K562 (cell line): ENCODE measurements around the gene ZDHHC8. TPM values are rescaled to one million over a fixed set of nuclear protein-coding genes. Genes with fewer than 3 reads are reported as not detected.

ENCODE experiments used
- BRD9 ChIP-seq: fragments of 450-650 bp; IDR thresholded peaks from 2 replicates; pipeline ENCODE4 v1.6.1; 2018; ENCODE audit warnings: low read depth; ENCODE audit not compliant: partially characterized antibody
- E2F6 ChIP-seq, 2 experiments: IDR thresholded peaks; 2 replicates each; pipeline ENCODE4 v1.6.1; 2011; ENCODE audit warnings: borderline replicate concordance in 1 of 2, control low read depth in 1 of 2, low read depth in 1 of 2, low read length in 1 of 2, mild to moderate bottlenecking in 1 of 2, mixed read lengths in 1 of 2, moderate library complexity in 1 of 2; ENCODE audit not compliant: insufficient read depth in 1 of 2, insufficient read length in 1 of 2, poor library complexity in 1 of 2, severe bottlenecking in 1 of 2; ENCODE audit errors: extremely low read depth in 1 of 2
- HMG20B ChIP-seq: fragments of 250-450 bp; sonication (Bioruptor Pico); IDR thresholded peaks from 2 replicates; pipeline ENCODE4 v1.5.0; 2021; ENCODE audit warnings: mild to moderate bottlenecking
- HMGXB4 ChIP-seq: sonication (generic); formaldehyde crosslinking; IDR thresholded peaks from 2 replicates; pipeline ENCODE4 v1.8.1; 2023; ENCODE audit warnings: mild to moderate bottlenecking, missing genetic modification reagents
- PHB ChIP-seq: fragments of 250-450 bp; sonication (Bioruptor Pico); IDR thresholded peaks from 2 replicates; pipeline ENCODE4 v1.5.0; 2021
- PHF8 ChIP-seq: fragments of 200-600 bp; sonication (generic); IDR thresholded peaks from 2 replicates; pipeline ENCODE4 v1.6.1; 2012; ENCODE audit warnings: mixed run types, mild to moderate bottlenecking, inconsistent platforms, low read length, moderate library complexity, borderline replicate concordance
- PRMT5 ChIP-seq: sonication (generic); formaldehyde crosslinking; IDR thresholded peaks from 2 replicates; pipeline ENCODE4 v1.5.0; 2020; ENCODE audit warnings: missing genetic modification reagents
- WHSC1 ChIP-seq: IDR thresholded peaks from one replicate; pipeline ENCODE4 v1.6.1; 2012; ENCODE audit warnings: low read length, control low read depth, inconsistent platforms
- ZBTB11 ChIP-seq, 3 experiments: fragments of 200-800 bp in 1 of 3; fragments of 250-450 bp in 1 of 3; fragments of 450-650 bp in 1 of 3; sonication (Bioruptor Pico) in 1 of 3; sonication (Bioruptor generic) in 1 of 3; formaldehyde crosslinking in 1 of 3; IDR thresholded peaks; 2 replicates each; pipeline versions ENCODE4 v1.6.1 to v1.8.0; 2016 to 2022; ENCODE audit warnings: mild to moderate bottlenecking in 2 of 3, missing genetic modification characterization in 2 of 3, missing compliant biosample characterization in 1 of 3, moderate library complexity in 1 of 3
- ZNF79 ChIP-seq: fragments of 250-450 bp; sonication (Bioruptor Pico); IDR thresholded peaks from 2 replicates; pipeline ENCODE4 v1.4.0; 2020; ENCODE audit warnings: low read depth, mild to moderate bottlenecking, moderate library complexity
- polyA plus RNA-seq, 8 experiments: library from polyadenylated mRNA; depleted of rRNA in 4 of 8; stranded (reverse) in 5 of 8; unstranded in 3 of 8; fragments of >200 nt; fragmentation: Nextera tagmentation in 2 of 8; fragmentation: Illumina TruSeq in 1 of 8; extraction: Ambion mirVana in 2 of 8; extraction: Trizol in 1 of 8; gene quantifications; 2 replicates each; pipeline versions ENCODE4 v1.2.1 to v1.2.3, GENCODE V29; 2011 to 2014; ENCODE audit warnings: inconsistent platforms in 1 of 8, missing spikeins in 1 of 8
- total RNA-seq, 7 experiments: library from RNA; depleted of rRNA in 6 of 7; stranded (reverse); fragments of >200 nt in 6 of 7; fragmentation: Illumina TruSeq in 2 of 7; extraction: Trizol in 2 of 7; gene quantifications; 2 replicates each; pipeline versions ENCODE4 v1.2.1 to v1.2.3, GENCODE V29; 2011 to 2021; ENCODE audit warnings: low replicate concordance in 1 of 7

The ZDHHC8 gene
- total and polyA plus RNA-seq, 9 of the 15 experiments (the other 6 are each of a cell fraction or from before 2014, with no cell fraction given): 0.04 to 109 (median 16.4) TPM

GRCh38 chr22:20139391-20140106, 7.9 kb downstream of the ZDHHC8 start (continued):
- TF ChIP-seq ZBTB11 (CRISPR knock-in tag; IDR thresholded peaks at IDR 0.05) (0 out of 6 replicates have a peak, but pooled peaks of 1 of the 3 experiments have one; percentile 14), PRMT5 (CRISPR knock-in tag) (peak; percentile 70; the same call in 1 of the 2 replicates), HMG20B (no peak), ZNF79 (CRISPR knock-in tag) (no peak), PHB (CRISPR knock-in tag) (0 out of 2 replicates have a peak, but pooled peaks have one; percentile 19), WHSC1 (peak; percentile 42), PHF8 (0 out of 2 replicates have a peak, but pooled peaks have one; percentile 6), E2F6 (IDR thresholded peaks at IDR 0.05; ENCODE audit: borderline replicate concordance in 1 of 2, extremely low read depth in 1 of 2, insufficient read depth in 1 of 2, insufficient read length in 1 of 2, low read depth in 1 of 2, low read length in 1 of 2, poor library complexity in 1 of 2, severe bottlenecking in 1 of 2) (no peak), HMGXB4 (CRISPR knock-in tag) (no peak; the same call in 1 of the 2 replicates), BRD9 (no peak)
